ENCODE data around the gene PPM1L. TPM values are rescaled to one million over a fixed set of nuclear protein-coding genes. Genes with fewer than 3 reads are reported as not detected.

Gene PPM1L
- total RNA-seq (2021; ENCODE audit: unreplicated experiment) = 13.2 TPM
- 2.8 and 3.0 TPM in 2 replicates for polyA plus RNA-seq (2012)
- percentile 56 among the genes with signal in this experiment for Bru-seq, nascent RNA
- percentile 51 among the genes with signal in this experiment for BruChase-seq, experiment 1, labeled RNA remaining after a 6-hour chase
- BruChase-seq, experiment 2, labeled RNA remaining after a 2-hour chase = percentile 58 among the genes with signal in this experiment
- long read RNA-seq, partial matches to known transcripts = 0 of 5 reads
- long read RNA-seq, other reads (novel, unspliced or antisense) = 5 of 5 reads

GRCh38 chr3:160755776-160756304 lies at the start of gene PPM1L:
PPM1L (plus strand) TSS chr3:160756231.
- Histone ChIP-seq H3K79me2 (ENCODE audit: insufficient read depth, low read length) (peaks cover 10% of the 10 kb centered on the region; the same call in 1 of the 2 replicates), H3K9me3 (ENCODE audit: control insufficient read depth in 1 of 2, insufficient read depth in 1 of 2, low read depth in 1 of 2, low read length in 2 of 2) (no peaks in the 10 kb centered on the region), H2AFZ (ENCODE audit: low read depth, low read length, poor library complexity, severe bottlenecking) (peak within 1 kb of the TSS; percentile 96), H3K27ac (ENCODE audit: low read depth, low read length) (peak within 1 kb of the TSS; percentile 80), H3K9ac (ENCODE audit: low read length) (peak within 1 kb of the TSS; percentile 70), H3K4me3 (replicated peaks in 1 of 2; ENCODE audit: low read depth in 1 of 2, low read length in 2 of 2) (peak within 1 kb of the TSS; percentile 70 to 95), H3K4me2 (ENCODE audit: low read length) (peak within 1 kb of the TSS; percentile 91), H3K27me3 (ENCODE audit: insufficient read depth, low read length) (no peaks in the 10 kb centered on the region), H3K9me2 (ENCODE audit: insufficient read depth) (no peaks in the 10 kb centered on the region), H4K20me1 (ENCODE audit: insufficient read depth) (no peaks in the 10 kb centered on the region), H3K36me3 (ENCODE audit: control insufficient read depth in 1 of 2, insufficient read depth in 2 of 2, low read length in 2 of 2) (no peaks in the 10 kb centered on the region), H3K4me1 (ENCODE audit: control insufficient read depth in 1 of 2, insufficient read depth in 2 of 2, low read length in 2 of 2) (peaks cover 4 to 15% of the 10 kb centered on the region in 2 experiments; a peak in 3 of 4 replicates)
- peak; percentile 7 for DNase-seq (ENCODE audit: low read depth, low spot score)
- TF ChIP-seq POLR2A (IDR thresholded peaks at IDR 0.05; ENCODE audit: borderline replicate concordance, extremely low read depth, insufficient read depth, insufficient read length) (no peak), TCF7L2 (IDR thresholded peaks at IDR 0.05; ENCODE audit: borderline replicate concordance, extremely low read depth, insufficient read depth, insufficient read length) (peak; percentile 34)
- ChIA-PET CTCF (no interaction called here), RAD21 (ENCODE audit: low non-redundant PET in 1 of 2, low total read pairs in 2 of 2, uncharacterized antibody in 2 of 2, unreplicated experiment in 2 of 2) (no interaction called here), POLR2A (interaction anchor here (1.1 to 1.7 kb wide), 2 partner anchors 16 to 19 kb away, joined by 3 to 5 read pairs; no protein-coding TSS in a partner anchor)
- ATAC-seq = peak; percentile 50
- no TSS peak for BruUV-seq (replicated peaks)
- intact Hi-C loops (cut with micrococcal nuclease) = no loop called here

- intact Hi-C loops (cut with micrococcal nuclease) = loop anchor here (1.0 to 10.0 kb wide), 4 partner anchors 235 to 715 kb away; no protein-coding TSS in a partner anchor
- Histone ChIP-seq H2AFZ (ENCODE audit: low read depth, low read length, poor library complexity, severe bottlenecking) (no peak overlapping the region), H3K79me2 (ENCODE audit: insufficient read depth, low read length) (no peaks in the 10 kb centered on the region), H3K27ac (ENCODE audit: low read depth, low read length) (no peak overlapping the region), H4K20me1 (ENCODE audit: insufficient read depth) (no peaks in the 10 kb centered on the region), H3K9me2 (ENCODE audit: insufficient read depth) (no peaks in the 10 kb centered on the region), H3K36me3 (ENCODE audit: control insufficient read depth in 1 of 2, insufficient read depth in 2 of 2, low read length in 2 of 2) (no peaks in the 10 kb centered on the region), H3K4me3 (replicated peaks in 1 of 2; ENCODE audit: low read depth in 1 of 2, low read length in 2 of 2) (no peak overlapping the region), H3K4me1 (ENCODE audit: control insufficient read depth in 1 of 2, insufficient read depth in 2 of 2, low read length in 2 of 2) (no peaks in the 10 kb centered on the region), H3K9ac (ENCODE audit: low read length) (no peak overlapping the region), H3K9me3 (ENCODE audit: control insufficient read depth in 1 of 2, insufficient read depth in 1 of 2, low read depth in 1 of 2, low read length in 2 of 2) (no peaks in the 10 kb centered on the region), H3K27me3 (ENCODE audit: insufficient read depth, low read length) (no peaks in the 10 kb centered on the region), H3K4me2 (ENCODE audit: low read length) (no peak overlapping the region)
- ATAC-seq (peak; percentile 92), DNase-seq (ENCODE audit: low read depth, low spot score) (peak; percentile 37)
- no TSS peak for BruUV-seq (replicated peaks)
- CTCF ChIA-PET = interaction anchor here (1.2 to 1.5 kb wide), 3 partner anchors 234 to 567 kb away, joined by 3 to 9 read pairs (median 3); no protein-coding TSS in a partner anchor
- RAD21 ChIA-PET (ENCODE audit: low non-redundant PET in 1 of 2, low total read pairs in 2 of 2, uncharacterized antibody in 2 of 2, unreplicated experiment in 2 of 2) = no interaction called here
- POLR2A ChIA-PET = no interaction called here
- no peak for TF ChIP-seq TCF7L2 (IDR thresholded peaks at IDR 0.05; ENCODE audit: borderline replicate concordance, extremely low read depth, insufficient read depth, insufficient read length)
- peak; percentile 87 for TF ChIP-seq RAD21 (IDR thresholded peaks at IDR 0.05; ENCODE audit: low read depth)
- no peak for TF ChIP-seq EZH2 (IDR thresholded peaks at IDR 0.05)
- TF ChIP-seq SP1 (IDR thresholded peaks at IDR 0.05; ENCODE audit: low read depth) = no peak
- no peak for TF ChIP-seq JUND (IDR thresholded peaks at IDR 0.05)
- no peak for TF ChIP-seq SIN3A (IDR thresholded peaks at IDR 0.05; ENCODE audit: low read depth)
- no peak for TF ChIP-seq ATF3 (IDR thresholded peaks at IDR 0.05)
- TF ChIP-seq YY1 (IDR thresholded peaks at IDR 0.05; ENCODE audit: extremely low read depth, insufficient replicate concordance, low read depth, low read length) = no peak
- TF ChIP-seq ELF1 (IDR thresholded peaks at IDR 0.05; ENCODE audit: borderline replicate concordance, low read depth) = no peak
- no peak for TF ChIP-seq ZBTB33 (IDR thresholded peaks at IDR 0.05; ENCODE audit: extremely low read depth, insufficient replicate concordance, low read length)
- no peak for TF ChIP-seq POLR2A (IDR thresholded peaks at IDR 0.05; ENCODE audit: borderline replicate concordance, extremely low read depth, insufficient read depth, insufficient read length)
- TF ChIP-seq SRF (IDR thresholded peaks at IDR 0.05; ENCODE audit: low read depth) = no peak
- no peak for TF ChIP-seq EZH2phosphoT487 (IDR thresholded peaks at IDR 0.05; ENCODE audit: borderline replicate concordance)
- TF ChIP-seq CEBPB (IDR thresholded peaks at IDR 0.05; ENCODE audit: low read depth) = no peak
These were observed 48.7 kb upstream of the PPM1L start for GRCh38 chr3:160707187-160707794.

Data from HCT116 (cell line).